ENCODE data around the gene FOXO1. TPM values are rescaled to one million over a fixed set of nuclear protein-coding genes. Genes with fewer than 3 reads are reported as not detected.

FOXO1 gene
- total RNA-seq, 1 experiment from 2014 or later, result 4.5 TPM

GRCh38 chr13:40619479-40619814, 47.0 kb downstream of the FOXO1 start:
- H3K36me3 ChIP-seq, result no peaks in the 10 kb centered on the region
- DNase-seq (ENCODE audit: low read depth in 1 of 2, low spot score in 2 of 2), result no peak
- H3K27ac ChIP-seq, result no peak overlapping the region
- no peaks in the 10 kb centered on the region for H3K27me3 ChIP-seq (replicated peaks)
- no peak overlapping the region for H3K4me3 ChIP-seq
- H3K9me3 ChIP-seq (replicated peaks), result no peaks in the 10 kb centered on the region
- no peaks in the 10 kb centered on the region for H3K4me1 ChIP-seq (replicated peaks)

- H3K27me3 ChIP-seq (replicated peaks), result no peaks in the 10 kb centered on the region
- H3K36me3 ChIP-seq, result no peaks in the 10 kb centered on the region
- H3K27ac ChIP-seq, result no peak overlapping the region
- no peak overlapping the region for H3K4me3 ChIP-seq
- no peak for DNase-seq (ENCODE audit: low read depth in 1 of 2, low spot score in 2 of 2)
- H3K9me3 ChIP-seq (replicated peaks), result no peaks in the 10 kb centered on the region
- H3K4me1 ChIP-seq (replicated peaks), result no peaks in the 10 kb centered on the region
Measured at GRCh38 chr13:40618581-40619478, 47.6 kb downstream of the FOXO1 start.

GRCh38 chr13:40617801-40618356, 48.6 kb downstream of the FOXO1 start:
- no peak for DNase-seq (ENCODE audit: low read depth in 1 of 2, low spot score in 2 of 2)
- no peaks in the 10 kb centered on the region for H3K27me3 ChIP-seq (replicated peaks)
- H3K36me3 ChIP-seq, result no peaks in the 10 kb centered on the region
- H3K4me1 ChIP-seq (replicated peaks), result no peaks in the 10 kb centered on the region
- H3K4me3 ChIP-seq, result no peak overlapping the region
- no peaks in the 10 kb centered on the region for H3K9me3 ChIP-seq (replicated peaks)
- H3K27ac ChIP-seq, result no peak overlapping the region

GRCh38 chr13:40615619-40616018, 50.8 kb downstream of the FOXO1 start:
- H3K4me3 ChIP-seq, result no peak overlapping the region
- H3K4me1 ChIP-seq (replicated peaks), result no peaks in the 10 kb centered on the region
- no peaks in the 10 kb centered on the region for H3K27me3 ChIP-seq (replicated peaks)
- no peak for DNase-seq (ENCODE audit: low read depth in 1 of 2, low spot score in 2 of 2)
- no peaks in the 10 kb centered on the region for H3K9me3 ChIP-seq (replicated peaks)
- H3K36me3 ChIP-seq, result no peaks in the 10 kb centered on the region
- H3K27ac ChIP-seq, result no peak overlapping the region

GRCh38 chr13:40613914-40614313, 52.5 kb downstream of the FOXO1 start:
- Histone ChIP-seq H3K27ac (no peak overlapping the region), H3K27me3 (replicated peaks) (no peaks in the 10 kb centered on the region), H3K36me3 (no peaks in the 10 kb centered on the region), H3K4me1 (replicated peaks) (no peaks in the 10 kb centered on the region), H3K4me3 (no peak overlapping the region), H3K9me3 (replicated peaks) (no peaks in the 10 kb centered on the region)
- DNase-seq (ENCODE audit: low read depth in 1 of 2, low spot score in 2 of 2), result no peak

- Histone ChIP-seq H3K4me1 (replicated peaks) (no peaks in the 10 kb centered on the region), H3K27me3 (replicated peaks) (no peaks in the 10 kb centered on the region), H3K36me3 (no peaks in the 10 kb centered on the region), H3K9me3 (replicated peaks) (no peaks in the 10 kb centered on the region), H3K4me3 (no peak overlapping the region), H3K27ac (no peak overlapping the region)
- no peak for DNase-seq (ENCODE audit: low read depth in 1 of 2, low spot score in 2 of 2)
Measured at GRCh38 chr13:40613192-40613818, 53.1 kb downstream of the FOXO1 start.

GRCh38 chr13:40612041-40612440, 54.4 kb downstream of the FOXO1 start:
- H3K4me3 ChIP-seq, result no peak overlapping the region
- no peak overlapping the region for H3K27ac ChIP-seq
- DNase-seq (ENCODE audit: low read depth in 1 of 2, low spot score in 2 of 2), result no peak
- H3K4me1 ChIP-seq (replicated peaks), result no peaks in the 10 kb centered on the region
- no peaks in the 10 kb centered on the region for H3K27me3 ChIP-seq (replicated peaks)
- no peaks in the 10 kb centered on the region for H3K36me3 ChIP-seq
- H3K9me3 ChIP-seq (replicated peaks), result no peaks in the 10 kb centered on the region

- H3K4me1 ChIP-seq (replicated peaks), result no peaks in the 10 kb centered on the region
- DNase-seq (ENCODE audit: low read depth in 1 of 2, low spot score in 2 of 2), result no peak
- H3K9me3 ChIP-seq (replicated peaks), result no peaks in the 10 kb centered on the region
- no peaks in the 10 kb centered on the region for H3K36me3 ChIP-seq
- no peak overlapping the region for H3K4me3 ChIP-seq
- H3K27ac ChIP-seq, result no peak overlapping the region
- H3K27me3 ChIP-seq (replicated peaks), result no peaks in the 10 kb centered on the region
Measured at GRCh38 chr13:40611635-40612034, 54.8 kb downstream of the FOXO1 start.

- Histone ChIP-seq H3K27me3 (replicated peaks) (no peaks in the 10 kb centered on the region), H3K36me3 (no peaks in the 10 kb centered on the region), H3K27ac (no peak overlapping the region), H3K4me1 (replicated peaks) (no peaks in the 10 kb centered on the region), H3K9me3 (replicated peaks) (no peaks in the 10 kb centered on the region), H3K4me3 (no peak overlapping the region)
- DNase-seq (ENCODE audit: low read depth in 1 of 2, low spot score in 2 of 2), result no peak
Measured at GRCh38 chr13:40611004-40611403, 55.4 kb downstream of the FOXO1 start.

- Histone ChIP-seq H3K27me3 (replicated peaks) (no peaks in the 10 kb centered on the region), H3K36me3 (no peaks in the 10 kb centered on the region), H3K4me3 (no peak overlapping the region), H3K9me3 (replicated peaks) (no peaks in the 10 kb centered on the region), H3K4me1 (replicated peaks) (no peaks in the 10 kb centered on the region), H3K27ac (no peak overlapping the region)
- no peak for DNase-seq (ENCODE audit: low read depth in 1 of 2, low spot score in 2 of 2)
Measured at GRCh38 chr13:40609972-40610726, 56.3 kb downstream of the FOXO1 start.

GRCh38 chr13:40608308-40608707, 58.1 kb downstream of the FOXO1 start:
- no peak for DNase-seq (ENCODE audit: low read depth in 1 of 2, low spot score in 2 of 2)
- Histone ChIP-seq H3K27ac (no peak overlapping the region), H3K36me3 (no peaks in the 10 kb centered on the region), H3K27me3 (replicated peaks) (no peaks in the 10 kb centered on the region), H3K4me3 (no peak overlapping the region), H3K9me3 (replicated peaks) (no peaks in the 10 kb centered on the region), H3K4me1 (replicated peaks) (no peaks in the 10 kb centered on the region)

GRCh38 chr13:40605573-40605972, 60.9 kb downstream of the FOXO1 start:
- H3K4me1 ChIP-seq (replicated peaks), result no peaks in the 10 kb centered on the region

GRCh38 chr13:40604135-40604534, 62.3 kb downstream of the FOXO1 start:
- Histone ChIP-seq H3K27ac (no peak overlapping the region), H3K9me3 (replicated peaks) (no peaks in the 10 kb centered on the region), H3K36me3 (no peaks in the 10 kb centered on the region), H3K4me1 (replicated peaks) (no peaks in the 10 kb centered on the region), H3K27me3 (replicated peaks) (no peaks in the 10 kb centered on the region), H3K4me3 (no peak overlapping the region)
- DNase-seq (ENCODE audit: low read depth in 1 of 2, low spot score in 2 of 2), result no peak

More at GRCh38 chr13:40605573-40605972, 60.9 kb downstream of the FOXO1 start:
- no peak for DNase-seq (ENCODE audit: low read depth in 1 of 2, low spot score in 2 of 2)
- H3K4me3 ChIP-seq, result no peak overlapping the region
- H3K27ac ChIP-seq, result no peak overlapping the region
- H3K36me3 ChIP-seq, result no peaks in the 10 kb centered on the region
- H3K9me3 ChIP-seq (replicated peaks), result no peaks in the 10 kb centered on the region
- no peaks in the 10 kb centered on the region for H3K27me3 ChIP-seq (replicated peaks)

Measured in SJSA1 (cell line).